Mesenchymal stem cell (in vitro differentiated cells and primary cell): ENCODE data around the gene NGF.

Experiments used
- DNase-seq: peaks from one replicate; pipeline ENCODE4 v3.0.0-alpha.2; 2013
- H2AFZ ChIP-seq: one replicate; pipeline ENCODE4 v1.6.1; 2013; ENCODE audit warnings: low read depth, mild to moderate bottlenecking, control low read depth, inconsistent platforms, low read length, moderate library complexity
- H2AK5ac ChIP-seq: 2 replicates; pipeline ENCODE4 v1.6.1; 2013; ENCODE audit warnings: low read length, moderate library complexity, mild to moderate bottlenecking, inconsistent platforms; ENCODE audit not compliant: severe bottlenecking
- H2BK120ac ChIP-seq: one replicate; pipeline ENCODE4 v1.6.1; 2013; ENCODE audit warnings: low read depth, mild to moderate bottlenecking, inconsistent platforms, low read length, moderate library complexity
- H2BK12ac ChIP-seq, 2 experiments: one replicate each; pipeline ENCODE4 v1.6.1; 2013; ENCODE audit warnings: inconsistent platforms in 2 of 2, low read length in 2 of 2, mild to moderate bottlenecking in 2 of 2, moderate library complexity in 2 of 2, control low read depth in 1 of 2
- H2BK15ac ChIP-seq: one replicate; pipeline ENCODE4 v1.6.1; 2013; ENCODE audit warnings: mild to moderate bottlenecking, low read depth, inconsistent platforms; ENCODE audit not compliant: poor library complexity, severe bottlenecking
- H2BK5ac ChIP-seq: 2 replicates; pipeline ENCODE4 v1.6.1; 2013; ENCODE audit warnings: low read depth, mild to moderate bottlenecking, low read length, control low read depth, inconsistent platforms; ENCODE audit not compliant: poor library complexity, severe bottlenecking
- H3K14ac ChIP-seq, 2 experiments: one replicate each; pipeline ENCODE4 v1.6.1; 2013; ENCODE audit warnings: inconsistent platforms in 2 of 2, low read length in 2 of 2, control low read depth in 1 of 2, mild to moderate bottlenecking in 1 of 2, moderate library complexity in 1 of 2
- H3K18ac ChIP-seq, 2 experiments: one replicate each; pipeline ENCODE4 v1.6.1; 2013; ENCODE audit warnings: inconsistent platforms in 2 of 2, low read length in 2 of 2, control low read depth in 1 of 2, low read depth in 1 of 2, mild to moderate bottlenecking in 1 of 2
- H3K23ac ChIP-seq, 2 experiments: one replicate each; pipeline ENCODE4 v1.6.1; 2013; ENCODE audit warnings: inconsistent platforms in 2 of 2, low read length in 2 of 2, mild to moderate bottlenecking in 2 of 2, moderate library complexity in 2 of 2, control low read depth in 1 of 2
- H3K27ac ChIP-seq: 2 replicates; pipeline ENCODE4 v1.5.1; 2013; ENCODE audit warnings: mild to moderate bottlenecking, moderate library complexity, low read length, control low read depth, inconsistent platforms; ENCODE audit not compliant: poor library complexity, severe bottlenecking
- H3K27me3 ChIP-seq, 2 experiments: 2 replicates each; pipeline versions ENCODE4 v1.6.1 to v1.7.0; 2013; ENCODE audit warnings: low read length in 2 of 2, mild to moderate bottlenecking in 2 of 2, moderate library complexity in 2 of 2, control low read depth in 1 of 2, inconsistent platforms in 1 of 2; ENCODE audit not compliant: control insufficient read depth in 1 of 2, insufficient read depth in 1 of 2
- H3K36me3 ChIP-seq, 2 experiments: 2 replicates each; pipeline versions ENCODE4 v1.6.1 to v1.7.0; 2013; ENCODE audit warnings: low read length in 2 of 2, control low read depth in 1 of 2, inconsistent platforms in 1 of 2, low read depth in 1 of 2, mild to moderate bottlenecking in 1 of 2; ENCODE audit not compliant: insufficient read depth in 2 of 2, control insufficient read depth in 1 of 2
- H3K4ac ChIP-seq, 2 experiments: one replicate each; pipeline ENCODE4 v1.6.1; 2013; ENCODE audit warnings: inconsistent platforms in 2 of 2, low read length in 2 of 2, mild to moderate bottlenecking in 2 of 2, moderate library complexity in 2 of 2, control low read depth in 1 of 2, low read depth in 1 of 2
- H3K4me1 ChIP-seq: 2 replicates; pipeline ENCODE4 v1.6.1; 2013; ENCODE audit warnings: low read depth, low read length, control low read depth; ENCODE audit not compliant: control insufficient read depth, insufficient read depth
- H3K4me2 ChIP-seq: 2 replicates; pipeline ENCODE4 v1.6.1; 2013; ENCODE audit warnings: low read length, mild to moderate bottlenecking, inconsistent platforms; ENCODE audit not compliant: poor library complexity, severe bottlenecking
- H3K4me3 ChIP-seq, 2 experiments: 2 replicates each; pipeline versions ENCODE4 v1.5.1 to v1.7.0; 2013; ENCODE audit warnings: low read length in 2 of 2, mild to moderate bottlenecking in 2 of 2, control low read depth in 1 of 2, low read depth in 1 of 2; ENCODE audit not compliant: insufficient read depth in 1 of 2
- H3K79me1 ChIP-seq: replicated peaks from 2 replicates; pipeline ENCODE4 v1.6.1; 2013; ENCODE audit warnings: mild to moderate bottlenecking, control low read depth, low read length, inconsistent platforms; ENCODE audit not compliant: poor library complexity, severe bottlenecking
- H3K9ac ChIP-seq: 2 replicates; pipeline ENCODE4 v1.7.0; 2013; ENCODE audit warnings: mild to moderate bottlenecking, low read length, moderate library complexity
- H3K9me3 ChIP-seq: 2 replicates; pipeline ENCODE4 v1.7.0; 2013; ENCODE audit warnings: mild to moderate bottlenecking, low read length; ENCODE audit not compliant: control insufficient read depth
- H4K8ac ChIP-seq: one replicate; pipeline ENCODE4 v1.6.1; 2013; ENCODE audit warnings: inconsistent platforms, mild to moderate bottlenecking, low read length, moderate library complexity
- H4K91ac ChIP-seq: one replicate; pipeline ENCODE4 v1.6.1; 2013; ENCODE audit warnings: mild to moderate bottlenecking, low read length, inconsistent platforms
- WGBS: methylation state at CpG from one replicate; pipeline ENCODE4 v1.1.7; 2013; ENCODE audit warnings: mixed read lengths; 5-methylcytosine and 5-hydroxymethylcytosine counted together

Gene NGF

GRCh38 chr1:115252585-115252984, 85.5 kb downstream of the NGF start:
- no peak overlapping the region for H3K23ac ChIP-seq
- H3K4ac ChIP-seq, result no peak overlapping the region
- H2BK5ac ChIP-seq, result no peak overlapping the region
- no peaks in the 10 kb centered on the region for H3K79me1 ChIP-seq
- no peak overlapping the region for H2AFZ ChIP-seq
- no peak overlapping the region for H4K91ac ChIP-seq
- no peak overlapping the region for H3K27ac ChIP-seq
- no peak overlapping the region for H3K14ac ChIP-seq
- peak overlapping the region; percentile 63 for H3K9ac ChIP-seq
- 67% methylated on average over 2 of the region's 3 CpGs for WGBS
- H3K36me3 ChIP-seq, result no peaks in the 10 kb centered on the region
- no peaks in the 10 kb centered on the region for H3K27me3 ChIP-seq
- no peak overlapping the region for H2AK5ac ChIP-seq
- no peak for DNase-seq
- no peak overlapping the region for H3K4me2 ChIP-seq
- H2BK120ac ChIP-seq, result no peak overlapping the region
- no peak overlapping the region for H2BK12ac ChIP-seq
- no peaks in the 10 kb centered on the region for H3K4me1 ChIP-seq
- no peak overlapping the region for H3K18ac ChIP-seq
- peaks cover 38% of the 10 kb centered on the region for H3K9me3 ChIP-seq
- no peak overlapping the region for H3K4me3 ChIP-seq
- H4K8ac ChIP-seq, result no peak overlapping the region
- H2BK15ac ChIP-seq, result no peak overlapping the region

GRCh38 chr1:115251856-115252255, 86.2 kb downstream of the NGF start:
- Histone ChIP-seq H3K4me1 (no peaks in the 10 kb centered on the region), H3K36me3 (no peaks in the 10 kb centered on the region), H2AK5ac (no peak overlapping the region), H3K9ac (peak overlapping the region; percentile 63), H3K4ac (no peak overlapping the region), H3K14ac (no peak overlapping the region), H2BK5ac (no peak overlapping the region), H3K9me3 (peaks cover 44% of the 10 kb centered on the region), H2BK15ac (no peak overlapping the region), H3K27me3 (no peaks in the 10 kb centered on the region), H3K18ac (no peak overlapping the region), H3K4me3 (no peak overlapping the region), H3K4me2 (no peak overlapping the region), H4K91ac (no peak overlapping the region), H2BK12ac (peak overlapping the region in 1 of 2 experiments; percentile 72), H2AFZ (no peak overlapping the region), H3K79me1 (no peaks in the 10 kb centered on the region), H4K8ac (no peak overlapping the region), H3K23ac (no peak overlapping the region), H3K27ac (peak overlapping the region; percentile 69), H2BK120ac (no peak overlapping the region)
- peak; percentile 90 for DNase-seq
- 0% methylated on average over 1 of the region's 2 CpGs for WGBS

GRCh38 chr1:115251340-115251748, 86.7 kb downstream of the NGF start:
- no peak overlapping the region for H2BK12ac ChIP-seq
- no peak overlapping the region for H3K23ac ChIP-seq
- H3K9me3 ChIP-seq, result peaks cover 50% of the 10 kb centered on the region
- H3K4me1 ChIP-seq, result no peaks in the 10 kb centered on the region
- H2AK5ac ChIP-seq, result no peak overlapping the region
- no peak overlapping the region for H2AFZ ChIP-seq
- H3K79me1 ChIP-seq, result no peaks in the 10 kb centered on the region
- no peak overlapping the region for H2BK15ac ChIP-seq
- no peak overlapping the region for H3K4me2 ChIP-seq
- H4K8ac ChIP-seq, result no peak overlapping the region
- H3K36me3 ChIP-seq, result no peaks in the 10 kb centered on the region
- H4K91ac ChIP-seq, result no peak overlapping the region
- peak; percentile 89 for DNase-seq
- no peaks in the 10 kb centered on the region for H3K27me3 ChIP-seq
- peak overlapping the region in 1 of 2 experiments; percentile 9 for H3K4me3 ChIP-seq
- no peak overlapping the region for H2BK120ac ChIP-seq
- no CpG with 5 or more reads among the region's 2 CpGs for WGBS
- no peak overlapping the region for H2BK5ac ChIP-seq
- H3K9ac ChIP-seq, result peak overlapping the region; percentile 63
- no peak overlapping the region for H3K14ac ChIP-seq
- no peak overlapping the region for H3K4ac ChIP-seq
- H3K27ac ChIP-seq, result no peak overlapping the region
- no peak overlapping the region for H3K18ac ChIP-seq

- Histone ChIP-seq H2BK12ac (no peak overlapping the region), H3K9me3 (peaks cover 60% of the 10 kb centered on the region), H3K23ac (no peak overlapping the region), H3K14ac (no peak overlapping the region), H2AK5ac (no peak overlapping the region), H3K9ac (no peak overlapping the region), H3K4me3 (no peak overlapping the region), H3K4ac (no peak overlapping the region), H2BK120ac (no peak overlapping the region), H3K4me2 (no peak overlapping the region), H3K79me1 (no peaks in the 10 kb centered on the region), H2BK15ac (no peak overlapping the region), H4K91ac (no peak overlapping the region), H3K4me1 (no peaks in the 10 kb centered on the region), H3K36me3 (no peaks in the 10 kb centered on the region), H4K8ac (no peak overlapping the region), H2BK5ac (no peak overlapping the region), H3K27ac (no peak overlapping the region), H2AFZ (no peak overlapping the region), H3K27me3 (no peaks in the 10 kb centered on the region), H3K18ac (no peak overlapping the region)
- 86% methylated on average over 1 of the region's 1 CpG for WGBS
- DNase-seq, result no peak
Observed at GRCh38 chr1:115246526-115246925, 91.5 kb downstream of the NGF start.
